Effector memory CD4-positive, alpha-beta T cell (primary cell): ENCODE results near the gene CDHR5.

Experiments
- DNase-seq, 3 donors: peaks; one replicate each; pipeline ENCODE4 v3.0.0-alpha.2; 2020
- H3K27ac ChIP-seq: 2 replicates; pipeline ENCODE4 v1.7.0; 2013; ENCODE audit warnings: mild to moderate bottlenecking, low read length, moderate library complexity; ENCODE audit not compliant: insufficient read depth, poor library complexity, severe bottlenecking
- H3K27me3 ChIP-seq: replicated peaks from 2 replicates; pipeline ENCODE4 v1.7.0; 2013; ENCODE audit warnings: mild to moderate bottlenecking, low read length; ENCODE audit not compliant: insufficient read depth, control insufficient read depth, poor library complexity, severe bottlenecking
- H3K36me3 ChIP-seq: 2 replicates; pipeline ENCODE4 v1.7.0; 2013; ENCODE audit warnings: mild to moderate bottlenecking, low read length, moderate library complexity; ENCODE audit not compliant: control insufficient read depth, insufficient read depth
- H3K4me1 ChIP-seq: 2 replicates; pipeline ENCODE4 v1.7.0; 2013; ENCODE audit warnings: low read length, mild to moderate bottlenecking; ENCODE audit not compliant: control insufficient read depth, insufficient read depth, poor library complexity, severe bottlenecking
- H3K4me3 ChIP-seq: 2 replicates; pipeline ENCODE4 v1.7.0; 2013; ENCODE audit warnings: low read length, low read depth, mild to moderate bottlenecking; ENCODE audit not compliant: insufficient read depth, poor library complexity, severe bottlenecking
- H3K9me3 ChIP-seq: 2 replicates; pipeline ENCODE4 v1.7.0; 2013; ENCODE audit warnings: mild to moderate bottlenecking, low read length, moderate library complexity; ENCODE audit not compliant: control insufficient read depth

The CDHR5 gene

GRCh38 chr11:646214-646613 is 21.5 kb upstream of the CDHR5 start:
- H3K36me3 ChIP-seq = peaks cover 9% of the 10 kb centered on the region
- no peak overlapping the region for H3K27ac ChIP-seq
- no peaks in the 10 kb centered on the region for H3K27me3 ChIP-seq
- H3K9me3 ChIP-seq = no peaks in the 10 kb centered on the region
- H3K4me1 ChIP-seq = no peaks in the 10 kb centered on the region
- no peak overlapping the region for H3K4me3 ChIP-seq
- DNase-seq = no peak

- peaks cover 2% of the 10 kb centered on the region for H3K27me3 ChIP-seq
- no peaks in the 10 kb centered on the region for H3K9me3 ChIP-seq
- H3K4me1 ChIP-seq = peaks cover 3% of the 10 kb centered on the region
- H3K4me3 ChIP-seq = no peak overlapping the region
- no peak overlapping the region for H3K27ac ChIP-seq
- peaks cover 6% of the 10 kb centered on the region for H3K36me3 ChIP-seq
- DNase-seq = no peak
Measured at GRCh38 chr11:645536-645935, 20.8 kb upstream of the CDHR5 start.

- Histone ChIP-seq H3K27me3 (peaks cover 10% of the 10 kb centered on the region), H3K9me3 (no peaks in the 10 kb centered on the region), H3K4me1 (peaks cover 8% of the 10 kb centered on the region), H3K36me3 (peaks cover 6% of the 10 kb centered on the region), H3K27ac (no peak overlapping the region), H3K4me3 (no peak overlapping the region)
- no peak for DNase-seq
Measured at GRCh38 chr11:643849-644738, 19.3 kb upstream of the CDHR5 start.

GRCh38 chr11:643366-643765 is 18.6 kb upstream of the CDHR5 start:
- Histone ChIP-seq H3K27ac (no peak overlapping the region), H3K4me1 (peaks cover 12% of the 10 kb centered on the region), H3K36me3 (peaks cover 6% of the 10 kb centered on the region)

GRCh38 chr11:641806-642370 is 17.1 kb upstream of the CDHR5 start:
- Histone ChIP-seq H3K4me1 (peaks cover 16% of the 10 kb centered on the region), H3K9me3 (no peaks in the 10 kb centered on the region), H3K36me3 (peaks cover 6% of the 10 kb centered on the region), H3K4me3 (no peak overlapping the region), H3K27ac (no peak overlapping the region), H3K27me3 (peaks cover 29% of the 10 kb centered on the region)
- DNase-seq = no peak

More at GRCh38 chr11:643366-643765, 18.6 kb upstream of the CDHR5 start:
- H3K27me3 ChIP-seq = peaks cover 16% of the 10 kb centered on the region
- DNase-seq = no peak
- H3K4me3 ChIP-seq = no peak overlapping the region
- no peaks in the 10 kb centered on the region for H3K9me3 ChIP-seq

GRCh38 chr11:640021-640706 is 15.4 kb upstream of the CDHR5 start:
- no peaks in the 10 kb centered on the region for H3K9me3 ChIP-seq
- H3K27ac ChIP-seq = no peak overlapping the region
- peaks cover 35% of the 10 kb centered on the region for H3K27me3 ChIP-seq
- peaks cover 19% of the 10 kb centered on the region for H3K4me1 ChIP-seq
- no peak overlapping the region for H3K4me3 ChIP-seq
- H3K36me3 ChIP-seq = peaks cover 6% of the 10 kb centered on the region
- DNase-seq = no peak

GRCh38 chr11:639332-639955 is 14.7 kb upstream of the CDHR5 start:
- Histone ChIP-seq H3K27ac (no peak overlapping the region), H3K27me3 (peaks cover 35% of the 10 kb centered on the region), H3K9me3 (no peaks in the 10 kb centered on the region), H3K4me3 (no peak overlapping the region), H3K36me3 (peaks cover 6% of the 10 kb centered on the region), H3K4me1 (peaks cover 19% of the 10 kb centered on the region)
- no peak for DNase-seq

- no peaks in the 10 kb centered on the region for H3K9me3 ChIP-seq
- H3K27ac ChIP-seq = no peak overlapping the region
- no peak overlapping the region for H3K4me3 ChIP-seq
- no peak for DNase-seq
- H3K4me1 ChIP-seq = peaks cover 19% of the 10 kb centered on the region
- H3K36me3 ChIP-seq = peaks cover 3% of the 10 kb centered on the region
- H3K27me3 ChIP-seq = peaks cover 35% of the 10 kb centered on the region
Measured at GRCh38 chr11:638631-639331, 14.0 kb upstream of the CDHR5 start.

GRCh38 chr11:637593-638521 is 13.1 kb upstream of the CDHR5 start:
- no peak overlapping the region for H3K27ac ChIP-seq
- peaks cover 35% of the 10 kb centered on the region for H3K27me3 ChIP-seq
- H3K4me1 ChIP-seq = peaks cover 19% of the 10 kb centered on the region
- H3K9me3 ChIP-seq = no peaks in the 10 kb centered on the region
- no peaks in the 10 kb centered on the region for H3K36me3 ChIP-seq
- no peak overlapping the region for H3K4me3 ChIP-seq
- DNase-seq = no peak
